Type B pancreatic cell (in vitro differentiated cells): ENCODE measurements around the gene SDR42E2. TPM values are rescaled to one million over a fixed set of nuclear protein-coding genes. Genes with fewer than 3 reads are reported as not detected.
A peak's percentile ranks its signal among the peaks of the same experiment; 100 is the strongest.

Experiments used
- DNase-seq: peaks from one replicate; pipeline ENCODE4 v3.0.0; 2021; ENCODE audit warnings: mixed read lengths; ENCODE audit not compliant: unreplicated experiment; ENCODE audit errors: extremely low spot score
- H3K27ac Mint-ChIP-seq: 2 replicates; pipeline ENCODE4 v1.8.0; 2021; ENCODE audit warnings: mild to moderate bottlenecking, mixed read lengths
- H3K27me3 Mint-ChIP-seq: 2 replicates; pipeline ENCODE4 v1.8.0; 2021; ENCODE audit warnings: mixed read lengths
- H3K36me3 Mint-ChIP-seq: 2 replicates; pipeline ENCODE4 v1.8.0; 2021; ENCODE audit warnings: mixed read lengths
- H3K4me1 Mint-ChIP-seq: one replicate; pipeline ENCODE4 v1.8.0; 2021; ENCODE audit warnings: mixed read lengths; ENCODE audit not compliant: unreplicated experiment
- H3K4me3 Mint-ChIP-seq: 2 replicates; pipeline ENCODE4 v1.8.0; 2021; ENCODE audit warnings: mild to moderate bottlenecking, mixed read lengths
- H3K9me3 Mint-ChIP-seq: 2 replicates; pipeline ENCODE4 v1.8.0; 2021; ENCODE audit warnings: mixed read lengths
- total RNA-seq: library from RNA; stranded (reverse); gene quantifications from 2 replicates; pipeline ENCODE4 v1.2.1, GENCODE V29; 2021; ENCODE audit warnings: low replicate concordance
- TF ChIP-seq, protein P1 (sequence below): fragments of 200-600 bp; sonication (generic); conservative IDR thresholded peaks from 2 replicates; pipeline ENCODE4 v1.5.0; 2021; ENCODE audit warnings: antibody characterized with exemption, mild to moderate bottlenecking

SDR42E2 gene
- total RNA-seq, 1 donor from 2014 or later: 0.19 TPM

DNA sequence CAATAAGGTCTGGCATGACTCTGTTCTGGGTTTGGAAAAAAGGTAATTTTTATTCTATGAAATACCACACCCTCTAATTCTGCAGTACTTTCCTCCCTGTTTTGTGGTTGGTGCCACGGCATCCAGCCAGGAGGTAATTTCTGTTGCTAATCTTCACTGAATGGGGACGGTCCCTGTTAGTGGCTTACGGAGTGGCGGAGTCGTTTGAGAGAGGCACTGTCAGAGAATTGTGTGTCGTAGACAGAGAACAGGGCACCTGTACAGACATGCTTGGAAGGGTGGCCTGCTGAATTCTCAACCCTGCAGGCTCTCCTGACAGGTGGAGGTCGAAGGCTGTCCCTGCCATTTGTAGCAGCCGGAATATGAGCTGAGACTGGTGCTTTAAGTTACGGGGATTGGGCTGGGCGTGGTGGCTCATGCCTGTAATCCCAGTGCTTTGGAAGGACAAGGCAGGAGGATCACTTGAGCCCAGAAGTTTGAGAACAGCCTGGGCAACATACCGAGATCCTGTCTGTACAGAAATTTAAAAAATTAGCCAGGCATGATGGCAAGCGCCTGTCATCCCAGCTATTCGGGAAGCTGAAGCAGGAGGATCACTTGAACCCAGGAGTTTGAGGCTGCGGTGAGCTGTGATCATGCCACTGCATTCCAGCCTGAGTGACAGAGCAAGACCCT lies 77.0 kb downstream of the SDR42E2 start:
- no peaks in the 10 kb centered on the region for H3K9me3 Mint-ChIP-seq
- no peak for DNase-seq

DNA sequence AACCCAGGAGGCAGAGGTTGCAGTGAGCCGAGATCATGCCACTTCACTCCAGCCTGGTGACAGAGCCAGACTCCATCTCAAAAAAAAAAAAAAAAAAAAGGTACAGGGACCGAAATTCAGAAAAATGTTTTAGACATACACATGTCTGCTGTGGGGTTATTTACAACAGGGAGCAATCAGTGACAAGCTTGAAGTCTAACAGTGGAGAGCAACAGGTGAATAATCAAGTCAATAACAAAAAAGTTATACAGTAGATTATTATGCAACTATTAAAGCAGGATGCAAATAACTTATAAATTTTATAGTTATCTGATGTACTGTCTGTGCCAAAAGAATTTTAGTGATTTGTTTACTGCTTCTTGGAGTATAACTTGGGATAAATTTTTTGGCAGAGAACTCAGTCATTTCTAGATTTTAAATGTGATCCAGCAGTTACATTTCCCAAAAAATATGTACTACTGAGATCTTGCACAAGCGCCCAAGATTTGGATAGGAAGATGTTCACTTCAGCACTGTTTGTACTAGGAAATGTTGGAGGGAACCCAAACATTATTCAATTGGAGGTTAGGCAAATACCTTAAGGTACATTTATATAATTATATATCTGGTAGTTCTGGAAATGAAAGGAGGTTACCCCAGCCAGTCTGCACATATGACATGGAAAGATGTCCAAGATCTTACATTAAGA lies 77.9 kb downstream of the SDR42E2 start:
- Mint-ChIP-seq H3K4me3 (no peak overlapping the region), H3K36me3 (peaks cover 3% of the 10 kb centered on the region), H3K27ac (no peak overlapping the region), H3K9me3 (no peaks in the 10 kb centered on the region), H3K4me1 (no peaks in the 10 kb centered on the region), H3K27me3 (no peaks in the 10 kb centered on the region)
- TF ChIP-seq, protein P1, sequence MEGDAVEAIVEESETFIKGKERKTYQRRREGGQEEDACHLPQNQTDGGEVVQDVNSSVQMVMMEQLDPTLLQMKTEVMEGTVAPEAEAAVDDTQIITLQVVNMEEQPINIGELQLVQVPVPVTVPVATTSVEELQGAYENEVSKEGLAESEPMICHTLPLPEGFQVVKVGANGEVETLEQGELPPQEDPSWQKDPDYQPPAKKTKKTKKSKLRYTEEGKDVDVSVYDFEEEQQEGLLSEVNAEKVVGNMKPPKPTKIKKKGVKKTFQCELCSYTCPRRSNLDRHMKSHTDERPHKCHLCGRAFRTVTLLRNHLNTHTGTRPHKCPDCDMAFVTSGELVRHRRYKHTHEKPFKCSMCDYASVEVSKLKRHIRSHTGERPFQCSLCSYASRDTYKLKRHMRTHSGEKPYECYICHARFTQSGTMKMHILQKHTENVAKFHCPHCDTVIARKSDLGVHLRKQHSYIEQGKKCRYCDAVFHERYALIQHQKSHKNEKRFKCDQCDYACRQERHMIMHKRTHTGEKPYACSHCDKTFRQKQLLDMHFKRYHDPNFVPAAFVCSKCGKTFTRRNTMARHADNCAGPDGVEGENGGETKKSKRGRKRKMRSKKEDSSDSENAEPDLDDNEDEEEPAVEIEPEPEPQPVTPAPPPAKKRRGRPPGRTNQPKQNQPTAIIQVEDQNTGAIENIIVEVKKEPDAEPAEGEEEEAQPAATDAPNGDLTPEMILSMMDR: no peak
- no peak for DNase-seq

More for the DNA sequence above, 77.0 kb downstream of the SDR42E2 start:
- Mint-ChIP-seq H3K4me3 (no peak overlapping the region), H3K36me3 (peaks cover 3% of the 10 kb centered on the region), H3K4me1 (no peaks in the 10 kb centered on the region), H3K27ac (peak overlapping the region; percentile 11), H3K27me3 (no peaks in the 10 kb centered on the region)
- TF ChIP-seq, protein P1: no peak

Other genes with a start within 250 kb of the SDR42E2 start
- gene UQCRC2, start 209.1 kb upstream of the SDR42E2 start, total RNA-seq: 231 and 278 TPM in 2 replicates
- gene PDZD9, start 161.4 kb upstream of the SDR42E2 start, total RNA-seq: not detected in 2 replicates
- gene MOSMO, start 154.4 kb upstream of the SDR42E2 start, total RNA-seq: 12.2 and 13.5 TPM in 2 replicates
- 0.55 and 4.7 TPM in 2 replicates for gene VWA3A, start 70.0 kb upstream of the SDR42E2 start, total RNA-seq
- gene EEF2K, start 43.8 kb downstream of the SDR42E2 start, total RNA-seq: 16.2 and 22.5 TPM in 2 replicates
- gene POLR3E, start 134.9 kb downstream of the SDR42E2 start, total RNA-seq: 52.9 and 56.6 TPM in 2 replicates
- gene CDR2, start 212.1 kb downstream of the SDR42E2 start, total RNA-seq: 17.9 and 18.9 TPM in 2 replicates